Mesothelial cell of epicardium (in vitro differentiated cells): ENCODE data around the gene PADI3. TPM values are rescaled to one million over a fixed set of nuclear protein-coding genes. Genes with fewer than 3 reads are reported as not detected.
"Not testable (repeated sequence)": the region's sequence is repeated elsewhere in the genome, so short reads cannot be mapped to it uniquely, and the experiment has no call there.

Experiments
- DNase-seq, 2 experiments: peaks; one replicate each; pipeline ENCODE4 v3.0.0; 2021; ENCODE audit warnings: low spot score in 2 of 2; ENCODE audit not compliant: unreplicated experiment in 2 of 2
- H3K27ac Mint-ChIP-seq: 2 replicates; pipeline ENCODE4 v1.8.0; 2021; ENCODE audit warnings: mixed read lengths
- H3K27me3 Mint-ChIP-seq: 2 replicates; pipeline ENCODE4 v1.8.0; 2021; ENCODE audit warnings: low read depth, mixed read lengths
- H3K36me3 Mint-ChIP-seq: 2 replicates; pipeline ENCODE4 v1.8.0; 2021; ENCODE audit warnings: mixed read lengths
- H3K4me1 Mint-ChIP-seq: 2 replicates; pipeline ENCODE4 v1.8.0; 2021; ENCODE audit warnings: mixed read lengths
- H3K4me3 Mint-ChIP-seq: 2 replicates; pipeline ENCODE4 v1.8.0; 2021; ENCODE audit warnings: mild to moderate bottlenecking, moderate library complexity, mixed read lengths
- H3K9me3 Mint-ChIP-seq: 2 replicates; pipeline ENCODE4 v1.8.0; 2021; ENCODE audit warnings: mixed read lengths
- total RNA-seq: library from RNA; stranded (reverse); gene quantifications from 3 replicates; pipeline ENCODE4 v1.2.1, GENCODE V29; 2021
- TF ChIP-seq, protein P1 (sequence below): fragments of 200-600 bp; sonication (generic); IDR thresholded peaks from one replicate; pipeline ENCODE4 v1.5.0; 2021; ENCODE audit warnings: antibody characterized with exemption; ENCODE audit not compliant: unreplicated experiment

PADI3 gene
- total RNA-seq, 1 donor from 2014 or later = not detected

DNA sequence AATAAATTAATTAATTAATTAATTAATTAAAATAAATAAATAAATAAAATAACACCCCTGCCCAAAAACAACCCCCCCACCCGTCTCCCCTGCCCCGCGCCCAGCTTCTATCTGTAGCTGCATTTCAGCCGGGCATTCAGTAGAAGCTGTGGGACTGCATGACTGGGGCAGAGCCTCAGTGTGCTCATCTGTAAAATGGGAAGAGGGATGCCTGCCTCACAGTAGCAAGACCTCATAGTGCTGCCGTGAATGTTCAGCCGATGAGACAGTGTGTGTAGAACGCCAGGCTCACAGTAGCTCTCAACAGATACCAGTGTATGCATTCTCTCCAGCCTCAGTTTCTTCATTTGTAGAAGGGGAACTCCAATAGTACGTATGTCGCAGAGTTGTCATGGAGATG lies 67.8 kb downstream of the PADI3 start:
- TF ChIP-seq, protein P1, sequence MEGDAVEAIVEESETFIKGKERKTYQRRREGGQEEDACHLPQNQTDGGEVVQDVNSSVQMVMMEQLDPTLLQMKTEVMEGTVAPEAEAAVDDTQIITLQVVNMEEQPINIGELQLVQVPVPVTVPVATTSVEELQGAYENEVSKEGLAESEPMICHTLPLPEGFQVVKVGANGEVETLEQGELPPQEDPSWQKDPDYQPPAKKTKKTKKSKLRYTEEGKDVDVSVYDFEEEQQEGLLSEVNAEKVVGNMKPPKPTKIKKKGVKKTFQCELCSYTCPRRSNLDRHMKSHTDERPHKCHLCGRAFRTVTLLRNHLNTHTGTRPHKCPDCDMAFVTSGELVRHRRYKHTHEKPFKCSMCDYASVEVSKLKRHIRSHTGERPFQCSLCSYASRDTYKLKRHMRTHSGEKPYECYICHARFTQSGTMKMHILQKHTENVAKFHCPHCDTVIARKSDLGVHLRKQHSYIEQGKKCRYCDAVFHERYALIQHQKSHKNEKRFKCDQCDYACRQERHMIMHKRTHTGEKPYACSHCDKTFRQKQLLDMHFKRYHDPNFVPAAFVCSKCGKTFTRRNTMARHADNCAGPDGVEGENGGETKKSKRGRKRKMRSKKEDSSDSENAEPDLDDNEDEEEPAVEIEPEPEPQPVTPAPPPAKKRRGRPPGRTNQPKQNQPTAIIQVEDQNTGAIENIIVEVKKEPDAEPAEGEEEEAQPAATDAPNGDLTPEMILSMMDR = no peak
- no peak for DNase-seq
- no peaks in the 10 kb centered on the region for H3K9me3 Mint-ChIP-seq
- H3K27me3 Mint-ChIP-seq = peaks cover 6% of the 10 kb centered on the region
- H3K4me3 Mint-ChIP-seq = no peak overlapping the region
- no peaks in the 10 kb centered on the region for H3K36me3 Mint-ChIP-seq
- H3K27ac Mint-ChIP-seq = no peak overlapping the region
- peaks cover 3% of the 10 kb centered on the region for H3K4me1 Mint-ChIP-seq

DNA sequence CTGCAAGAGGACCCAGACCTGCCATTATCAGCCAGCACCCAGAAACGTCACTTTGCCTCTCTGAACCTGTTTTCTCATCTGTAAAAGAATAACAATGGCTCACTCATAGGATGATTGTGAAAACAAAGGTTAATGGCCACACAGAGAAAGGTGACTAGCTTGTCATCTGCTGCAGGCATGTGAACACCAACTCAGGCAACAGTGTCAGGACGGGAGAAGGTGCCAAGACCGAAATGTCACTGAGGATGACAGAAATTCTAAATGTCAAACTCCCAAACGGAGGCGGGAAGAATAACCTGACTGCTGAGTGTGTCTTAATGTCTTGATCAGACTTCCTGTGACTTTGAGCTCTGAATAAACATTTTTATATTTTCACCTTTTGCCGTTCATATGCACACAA lies 69.4 kb downstream of the PADI3 start:
- Mint-ChIP-seq H3K4me1 (no peaks in the 10 kb centered on the region), H3K27me3 (peaks cover 3% of the 10 kb centered on the region), H3K36me3 (no peaks in the 10 kb centered on the region), H3K27ac (no peak overlapping the region), H3K9me3 (peaks cover 6% of the 10 kb centered on the region), H3K4me3 (no peak overlapping the region)
- no peak for DNase-seq
- TF ChIP-seq, protein P1 = no peak

DNA sequence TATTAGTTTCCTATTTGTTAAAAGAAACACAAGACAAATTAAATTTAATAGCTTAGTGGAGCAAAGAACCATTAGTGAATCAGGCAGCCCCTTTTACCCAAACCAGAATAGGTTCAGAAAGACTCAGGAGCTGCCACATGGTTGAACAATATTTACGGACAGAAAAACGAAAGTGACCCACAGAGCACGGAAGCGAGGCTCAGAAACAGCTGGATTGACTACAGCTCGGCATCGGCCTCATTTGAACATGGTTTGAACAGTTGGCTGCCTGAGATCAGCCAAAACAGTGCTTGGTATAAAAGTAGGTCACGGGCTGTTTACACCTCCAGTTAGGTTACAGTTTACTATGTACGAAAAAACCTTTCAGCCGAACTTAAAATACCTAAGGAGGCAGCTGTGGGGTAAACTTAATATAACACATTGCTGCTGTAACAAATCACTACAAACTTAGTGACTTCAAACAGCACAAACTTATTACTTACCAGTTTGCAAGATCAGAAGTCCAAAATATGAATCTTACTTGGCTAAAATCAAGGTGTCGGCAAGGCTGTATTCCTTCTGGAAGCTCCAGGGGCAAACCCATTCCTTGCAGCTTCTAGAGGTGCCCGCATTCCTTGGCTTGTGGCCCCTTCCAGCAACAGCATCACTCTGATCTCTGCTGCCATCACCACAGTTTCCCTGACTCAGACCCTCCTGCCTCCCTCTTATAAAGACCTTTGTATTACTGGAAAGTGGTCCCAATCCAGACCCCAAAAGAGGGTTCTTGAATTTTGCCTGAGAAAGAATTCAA lies 70.9 kb downstream of the PADI3 start:
- no peaks in the 10 kb centered on the region for H3K4me1 Mint-ChIP-seq
- no peak overlapping the region for H3K27ac Mint-ChIP-seq
- no peak for DNase-seq
- no peak overlapping the region for H3K4me3 Mint-ChIP-seq
- TF ChIP-seq, protein P1 = no peak
- H3K9me3 Mint-ChIP-seq = peaks cover 9% of the 10 kb centered on the region
- H3K36me3 Mint-ChIP-seq = no peaks in the 10 kb centered on the region
- peaks cover 5% of the 10 kb centered on the region for H3K27me3 Mint-ChIP-seq

DNA sequence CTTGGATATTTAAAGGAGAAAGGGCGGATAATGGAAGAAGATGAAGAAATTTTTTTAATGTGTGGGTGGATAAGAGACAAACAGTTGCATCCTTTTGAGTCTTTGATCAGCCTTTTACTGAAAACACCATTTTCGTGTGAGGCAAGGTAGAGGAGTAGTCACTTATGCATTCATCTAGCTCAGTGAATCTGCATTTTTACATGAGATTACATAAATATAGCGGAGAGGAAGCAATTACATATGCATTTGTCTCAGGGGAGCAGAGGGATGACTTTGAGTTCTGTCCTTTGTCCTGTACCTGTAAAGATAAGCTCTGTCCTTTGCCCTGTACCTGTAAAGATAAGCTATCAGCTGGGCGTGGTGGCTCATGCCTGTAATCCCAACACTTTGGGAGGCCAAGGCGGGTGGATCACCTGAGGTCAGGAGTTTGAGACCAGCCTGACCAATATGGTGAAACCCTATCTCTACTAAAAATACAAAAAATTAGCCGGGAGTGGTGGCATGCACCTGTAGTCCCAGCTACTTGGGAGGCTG lies 73.0 kb downstream of the PADI3 start:
- not testable (repeated sequence) for H3K4me1 Mint-ChIP-seq, H3K27me3 Mint-ChIP-seq, DNase-seq, H3K27ac Mint-ChIP-seq, H3K36me3 Mint-ChIP-seq, H3K4me3 Mint-ChIP-seq
- H3K9me3 Mint-ChIP-seq = peaks cover 12% of the 10 kb centered on the region

DNA sequence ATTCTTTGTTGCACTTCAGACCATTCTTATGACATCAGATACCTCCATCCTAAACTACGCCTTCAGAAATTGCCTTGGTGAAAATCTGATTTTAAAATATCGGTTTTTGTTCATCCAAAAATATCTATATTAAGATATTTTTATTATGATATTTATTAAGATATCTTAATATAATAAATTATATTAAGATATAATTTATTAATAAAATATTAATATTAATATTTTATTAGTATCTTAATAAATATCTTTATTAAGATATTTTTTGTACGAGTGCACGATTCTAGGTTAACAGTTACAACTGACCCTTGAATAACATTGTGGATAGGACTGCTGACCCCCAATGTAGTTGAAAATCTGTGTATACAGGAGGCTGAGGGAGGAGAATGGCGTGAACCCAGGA lies 80.0 kb downstream of the PADI3 start:
- Mint-ChIP-seq H3K27ac (no peak overlapping the region), H3K4me3 (no peak overlapping the region), H3K4me1 (no peaks in the 10 kb centered on the region), H3K36me3 (no peaks in the 10 kb centered on the region), H3K27me3 (peaks cover 21% of the 10 kb centered on the region), H3K9me3 (peaks cover 12% of the 10 kb centered on the region)
- DNase-seq = no peak
- TF ChIP-seq, protein P1 = no peak

DNA sequence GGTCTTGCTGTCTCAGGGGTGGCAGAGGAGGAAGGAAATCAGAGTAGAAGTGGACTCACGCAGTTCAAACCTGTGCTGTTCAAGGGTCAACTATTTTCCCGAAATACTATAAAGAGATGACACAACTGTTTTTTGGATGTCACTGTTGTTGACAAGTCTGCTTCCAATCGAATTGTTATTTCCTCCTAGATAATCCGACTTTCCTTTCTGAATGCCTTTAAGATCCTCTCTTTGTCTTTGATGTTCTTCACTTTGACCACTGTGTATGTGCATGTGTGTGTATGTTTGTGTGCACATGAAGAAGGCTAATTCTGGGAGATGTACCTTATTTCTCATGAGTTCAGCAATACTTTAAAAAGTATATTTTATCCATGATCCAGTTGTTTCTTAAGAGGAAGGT lies 80.7 kb downstream of the PADI3 start:
- no peak overlapping the region for H3K4me3 Mint-ChIP-seq

More for the DNA sequence above, 80.7 kb downstream of the PADI3 start:
- Mint-ChIP-seq H3K4me1 (no peaks in the 10 kb centered on the region), H3K9me3 (peaks cover 10% of the 10 kb centered on the region), H3K27ac (no peak overlapping the region), H3K36me3 (no peaks in the 10 kb centered on the region), H3K27me3 (peaks cover 21% of the 10 kb centered on the region)
- TF ChIP-seq, protein P1 = no peak
- no peak for DNase-seq
